B cell (primary cell): ENCODE results near the gene C19orf47. TPM values are rescaled to one million over a fixed set of nuclear protein-coding genes. Genes with fewer than 3 reads are reported as not detected.

Experiments used
- ATAC-seq: fragments of 200-7000 bp; cut with Tn5 transposase; one replicate; pipeline ENCODE4 v1.10.0; 2021; ENCODE audit warnings: low read depth, mild to moderate bottlenecking, moderate number of reproducible peaks, moderate library complexity
- CTCF ChIA-PET: fragments of 350-600 bp; sonication (Branson Sonifier 250); formaldehyde crosslinking; loops from one replicate; lab custom pipeline; 2021; ENCODE audit warnings: antibody characterized with exemption, inconsistent platforms; lab: Charles Lee
- POLR2A ChIA-PET: fragments of 350-600 bp; sonication (Branson Sonifier 250); formaldehyde crosslinking; loops from one replicate; lab custom pipeline; 2021; ENCODE audit warnings: antibody characterized with exemption; lab: Charles Lee
- DNase-seq: peaks from one replicate; pipeline ENCODE4 v3.0.0; 2013
- H2AFZ ChIP-seq: 2 replicates; pipeline ENCODE4 v1.6.1; 2012; ENCODE audit warnings: mild to moderate bottlenecking, low read depth, low read length; ENCODE audit not compliant: insufficient read depth, poor library complexity, severe bottlenecking
- H3K27ac ChIP-seq, 2 donors: 1 replicate in 1 of 2; 2 replicates in 1 of 2; pipeline ENCODE4 v1.5.1; 2012 to 2013; ENCODE audit warnings: low read length in 2 of 2, mild to moderate bottlenecking in 2 of 2, moderate library complexity in 1 of 2
- H3K27me3 ChIP-seq, 4 experiments: fragments of 200-600 bp in 1 of 4; sonication (generic) in 1 of 4; replicated peaks in 1 of 4; 1 replicate in 2 of 4; 2 replicates in 2 of 4; pipeline versions ENCODE4 v1.6.1 to v1.7.0; 2013 to 2016; ENCODE audit warnings: low read length in 3 of 4, mild to moderate bottlenecking in 2 of 4, mixed read lengths in 1 of 4, moderate library complexity in 1 of 4; ENCODE audit not compliant: insufficient read depth in 4 of 4, control insufficient read depth in 3 of 4; ENCODE audit errors: control extremely low read depth in 1 of 4
- H3K36me3 ChIP-seq, 2 experiments: replicated peaks in 1 of 2; 1 replicate in 1 of 2; 2 replicates in 1 of 2; pipeline versions ENCODE4 v1.6.1 to v1.7.1; 2013; ENCODE audit warnings: low read length in 1 of 2; ENCODE audit not compliant: insufficient read depth in 2 of 2, control insufficient read depth in 1 of 2; ENCODE audit errors: control extremely low read depth in 1 of 2, extremely low read depth in 1 of 2
- H3K4me1 ChIP-seq, 2 donors: fragments of 200-600 bp in 1 of 2; sonication (generic) in 1 of 2; 1 replicate in 1 of 2; 2 replicates in 1 of 2; pipeline versions ENCODE4 v1.5.1 to v1.6.1; 2013 to 2017; ENCODE audit warnings: low read length in 2 of 2; ENCODE audit not compliant: control insufficient read depth in 2 of 2, insufficient read depth in 2 of 2
- H3K4me2 ChIP-seq: replicated peaks from 2 replicates; pipeline ENCODE3; 2012; ENCODE audit warnings: mild to moderate bottlenecking, low read depth, low read length; ENCODE audit not compliant: poor library complexity, severe bottlenecking
- H3K4me3 ChIP-seq, 5 experiments: fragments of 200-600 bp in 1 of 5; sonication (generic) in 1 of 5; 1 replicate in 3 of 5; 2 replicates in 2 of 5; pipeline versions ENCODE4 v1.5.1 to v1.7.0; 2011 to 2016; ENCODE audit warnings: low read length in 4 of 5, mild to moderate bottlenecking in 4 of 5, low read depth in 2 of 5, control low read depth in 1 of 5, moderate library complexity in 1 of 5; ENCODE audit not compliant: insufficient read depth in 1 of 5; ENCODE audit errors: control extremely low read depth in 1 of 5, extremely low read depth in 1 of 5
- H3K79me2 ChIP-seq: fragments of 200-600 bp; sonication (generic); one replicate; pipeline ENCODE4 v1.6.0; 2016; ENCODE audit warnings: low read length; ENCODE audit not compliant: control insufficient read depth, insufficient read depth
- H3K9ac ChIP-seq: fragments of 200-600 bp; sonication (generic); 2 replicates; pipeline ENCODE4 v1.6.1; 2017; ENCODE audit warnings: mild to moderate bottlenecking, low read length, moderate library complexity
- H3K9me3 ChIP-seq, 3 donors: one replicate each; pipeline versions ENCODE4 v1.6.1 to v1.7.1; 2013; ENCODE audit warnings: low read length in 2 of 3; ENCODE audit not compliant: control insufficient read depth in 2 of 3, insufficient read depth in 1 of 3; ENCODE audit errors: control extremely low read depth in 1 of 3
- H4K20me1 ChIP-seq: 2 replicates; pipeline ENCODE4 v1.6.0; 2012; ENCODE audit warnings: mild to moderate bottlenecking, low read length; ENCODE audit not compliant: insufficient read depth, control insufficient read depth, poor library complexity, severe bottlenecking
- H3K27ac Mint-ChIP-seq: one replicate; pipeline ENCODE4 v1.8.0; 2021; ENCODE audit warnings: mixed read lengths
- H3K27me3 Mint-ChIP-seq: one replicate; pipeline ENCODE4 v1.8.0; 2021; ENCODE audit warnings: mixed read lengths
- H3K4me1 Mint-ChIP-seq: one replicate; pipeline ENCODE4 v1.8.0; 2021; ENCODE audit warnings: mixed read lengths
- H3K4me3 Mint-ChIP-seq: one replicate; pipeline ENCODE4 v1.8.0; 2021; ENCODE audit warnings: mixed read lengths
- H3K9me3 Mint-ChIP-seq: one replicate; pipeline ENCODE4 v1.8.0; 2022; ENCODE audit warnings: mixed read lengths; ENCODE audit not compliant: insufficient read depth
- CTCF ChIP-seq: fragments of 200-600 bp; IDR thresholded peaks from one replicate; pipeline ENCODE4 v1.8.0; 2022; ENCODE audit warnings: antibody characterized with exemption, mild to moderate bottlenecking
- EZH2 ChIP-seq: IDR thresholded peaks from 2 replicates; pipeline ENCODE4 v1.6.1; 2012; ENCODE audit warnings: borderline replicate concordance, low read depth, mild to moderate bottlenecking, moderate library complexity, low read length; ENCODE audit not compliant: insufficient read depth, poor library complexity, severe bottlenecking
- WGBS: methylation state at CpG from one replicate; pipeline ENCODE4 v1.1.5; 2013; ENCODE audit warnings: missing lambda C conversion rate; ENCODE audit not compliant: insufficient coverage; 5-methylcytosine and 5-hydroxymethylcytosine counted together
- intact Hi-C: fragments of 100-400 bp; cut with micrococcal nuclease; formaldehyde crosslinking; loops from one replicate; pipeline ENCODE4 v1.10.0; 2022
- polyA plus RNA-seq: library from polyadenylated mRNA; depleted of rRNA; stranded (reverse); fragments of >200 nt; gene quantifications from 2 replicates; pipeline ENCODE4 v1.2.3, GENCODE V29; 2012
- total RNA-seq, 2 donors: library from RNA; stranded (reverse); fragments of 120-200 nt in 1 of 2; gene quantifications; 1 replicate in 1 of 2; 2 replicates in 1 of 2; pipeline versions ENCODE4 v1.2.3 to v1.2.4, GENCODE V29; 2013 to 2022

C19orf47 gene
- total and polyA plus RNA-seq, 2 donors (not counting 1 experiment from before 2014, with no cell fraction given), result 12.7 to 16.7 TPM

GRCh38 chr19:40315812-40316470 is 32.3 kb downstream of the C19orf47 start:
- ATAC-seq (no peak), DNase-seq (no peak)
- POLR2A ChIA-PET, result no interaction called here
- no peak overlapping the region for H3K27ac ChIP-seq
- Mint-ChIP-seq H3K4me1 (no peaks in the 10 kb centered on the region), H3K9me3 (no peaks in the 10 kb centered on the region), H3K4me3 (no peak overlapping the region), H3K27ac (no peak overlapping the region), H3K27me3 (no peaks in the 10 kb centered on the region)
- CTCF ChIA-PET, result no interaction called here
- H3K79me2 ChIP-seq, result no peaks in the 10 kb centered on the region
- H3K4me2 ChIP-seq, result no peak overlapping the region
- H3K9ac ChIP-seq, result no peak overlapping the region
- H2AFZ ChIP-seq, result no peak overlapping the region
- 100% methylated on average over 3 of the region's 5 CpGs for WGBS
- intact Hi-C loops, result no loop called here
- no peaks in the 10 kb centered on the region for H3K27me3 ChIP-seq
- no peaks in the 10 kb centered on the region for H3K4me1 ChIP-seq
- peaks cover 0 to 5% of the 10 kb centered on the region in 2 experiments for H3K36me3 ChIP-seq
- no peaks in the 10 kb centered on the region for H4K20me1 ChIP-seq
- no peak for TF ChIP-seq CTCF
- no peak for TF ChIP-seq EZH2
- no peaks in the 10 kb centered on the region for H3K9me3 ChIP-seq
- no peak overlapping the region for H3K4me3 ChIP-seq

DNA sequence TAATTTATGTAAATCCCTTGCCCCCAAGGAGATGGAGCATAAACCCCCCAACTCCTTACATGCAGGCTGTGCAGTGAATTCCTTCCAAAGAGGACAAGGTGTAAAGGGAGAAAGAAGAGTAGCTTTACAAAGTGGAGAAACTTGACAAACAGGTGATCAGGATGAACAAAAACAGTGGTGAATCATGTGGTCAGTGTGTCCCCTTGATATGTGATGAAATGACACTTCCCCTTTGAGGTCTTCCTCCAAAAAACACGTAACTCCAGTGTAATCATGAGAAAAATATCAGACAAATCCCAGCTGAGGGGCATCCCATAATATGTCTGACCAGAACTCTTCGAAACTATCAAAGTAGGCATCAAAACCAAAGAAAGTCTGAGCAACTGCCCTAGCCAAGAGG is 33.5 kb downstream of the C19orf47 start:
- Histone ChIP-seq H3K4me1 (no peaks in the 10 kb centered on the region), H3K27me3 (no peaks in the 10 kb centered on the region), H2AFZ (no peak overlapping the region), H3K9me3 (no peaks in the 10 kb centered on the region), H3K4me3 (no peak overlapping the region), H3K36me3 (peaks cover 0 to 3% of the 10 kb centered on the region in 2 experiments), H3K4me2 (no peak overlapping the region), H3K27ac (no peak overlapping the region), H4K20me1 (no peaks in the 10 kb centered on the region), H3K79me2 (no peaks in the 10 kb centered on the region), H3K9ac (no peak overlapping the region)
- H3K9me3 Mint-ChIP-seq, result no peaks in the 10 kb centered on the region
- no peak overlapping the region for H3K27ac Mint-ChIP-seq
- no peaks in the 10 kb centered on the region for H3K4me1 Mint-ChIP-seq
- H3K27me3 Mint-ChIP-seq, result no peaks in the 10 kb centered on the region
- DNase-seq, result no peak
- TF ChIP-seq EZH2 (no peak), CTCF (no peak)
- CTCF ChIA-PET, result interaction anchor here (1.8 kb wide), 1 partner anchor 9 kb away, joined by 9 read pairs; no protein-coding TSS in a partner anchor
- no peak for ATAC-seq
- POLR2A ChIA-PET, result no interaction called here
- 100% methylated on average over 1 of the region's 2 CpGs for WGBS
- intact Hi-C loops, result loop anchor here (5.0 kb wide), 1 partner anchor 177 kb away; no protein-coding TSS in a partner anchor
- H3K4me3 Mint-ChIP-seq, result no peak overlapping the region
